COLO668 (cell line): ENCODE measurements around the gene CERKL.

Experiments
- DNase-seq: peaks from one replicate; lab custom pipeline; 2025; ENCODE audit not compliant: unreplicated experiment; lab: John Stamatoyannopoulos, UW

CERKL gene

GRCh38 chr2:181578829-181579228 lies 78.1 kb downstream of the CERKL start:
- no peak for DNase-seq

DNA sequence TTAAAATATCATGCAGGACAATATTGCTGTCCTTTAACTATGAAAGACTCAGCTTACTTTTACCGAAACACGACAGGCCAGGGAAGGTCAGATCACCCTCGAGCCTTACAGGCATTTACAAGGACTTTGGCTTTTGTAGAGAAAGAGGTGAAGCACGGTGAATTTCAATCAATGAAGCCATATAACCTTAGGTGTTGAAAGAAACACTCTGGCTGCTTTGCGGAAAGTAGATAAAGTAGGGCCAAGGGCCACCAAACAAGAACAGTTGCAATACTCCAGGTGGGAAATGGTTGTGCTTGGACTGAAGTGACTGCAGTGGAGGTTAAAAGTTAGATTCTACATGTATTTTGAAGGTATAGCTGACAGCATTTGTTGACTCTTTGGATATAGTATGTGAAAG lies 80.5 kb downstream of the CERKL start:
- no peak for DNase-seq

DNA sequence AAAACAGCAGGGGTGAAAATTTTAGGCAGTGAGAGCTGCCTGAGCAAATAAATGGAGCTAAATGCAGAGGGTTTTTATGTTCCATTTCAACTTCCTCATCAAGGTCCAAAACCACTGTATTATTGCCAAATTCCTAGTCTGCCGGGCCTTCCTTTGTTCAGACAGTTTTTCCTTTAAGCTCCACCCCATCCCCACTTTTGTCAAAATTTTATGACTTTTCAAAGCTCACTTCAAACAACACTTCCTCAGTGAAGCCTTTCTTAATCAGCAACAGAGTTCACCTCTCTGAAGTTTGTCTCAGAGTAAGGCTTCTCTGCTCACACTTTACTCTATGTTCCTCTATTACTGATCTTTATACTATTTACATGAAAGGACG lies 81.3 kb downstream of the CERKL start:
- DNase-seq = no peak

- DNase-seq = no peak
These were observed 81.8 kb downstream of the CERKL start for GRCh38 chr2:181575024-181575649.

GRCh38 chr2:181574321-181574720 lies 82.6 kb downstream of the CERKL start:
- no peak for DNase-seq

DNA sequence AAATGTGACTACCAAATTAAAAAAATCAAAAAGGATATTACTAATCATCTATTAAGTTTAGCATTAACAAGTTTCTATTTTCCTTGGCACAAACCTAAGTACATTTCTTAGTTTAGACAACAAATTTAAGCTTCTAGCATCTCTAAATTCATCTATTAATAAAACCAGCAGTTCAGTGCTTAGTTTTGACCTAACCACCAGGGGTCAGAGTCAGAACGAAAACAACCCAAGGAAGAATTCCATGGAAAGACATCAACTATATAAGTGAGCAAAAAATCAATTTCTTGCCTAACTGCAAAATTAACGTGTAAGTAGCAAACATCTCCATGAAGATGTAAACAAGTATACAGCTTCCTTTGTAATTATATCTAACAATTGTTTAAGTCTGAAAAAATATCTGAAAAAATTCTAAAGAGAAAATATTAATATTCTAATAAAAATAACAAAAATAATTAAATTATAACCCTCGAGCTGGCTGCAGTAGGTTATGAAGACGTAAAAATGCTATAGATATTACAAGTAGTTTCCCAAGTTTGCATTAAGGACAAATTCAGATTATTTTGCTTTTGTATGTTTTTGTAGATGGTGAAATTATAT lies 83.7 kb downstream of the CERKL start:
- no peak for DNase-seq

DNA sequence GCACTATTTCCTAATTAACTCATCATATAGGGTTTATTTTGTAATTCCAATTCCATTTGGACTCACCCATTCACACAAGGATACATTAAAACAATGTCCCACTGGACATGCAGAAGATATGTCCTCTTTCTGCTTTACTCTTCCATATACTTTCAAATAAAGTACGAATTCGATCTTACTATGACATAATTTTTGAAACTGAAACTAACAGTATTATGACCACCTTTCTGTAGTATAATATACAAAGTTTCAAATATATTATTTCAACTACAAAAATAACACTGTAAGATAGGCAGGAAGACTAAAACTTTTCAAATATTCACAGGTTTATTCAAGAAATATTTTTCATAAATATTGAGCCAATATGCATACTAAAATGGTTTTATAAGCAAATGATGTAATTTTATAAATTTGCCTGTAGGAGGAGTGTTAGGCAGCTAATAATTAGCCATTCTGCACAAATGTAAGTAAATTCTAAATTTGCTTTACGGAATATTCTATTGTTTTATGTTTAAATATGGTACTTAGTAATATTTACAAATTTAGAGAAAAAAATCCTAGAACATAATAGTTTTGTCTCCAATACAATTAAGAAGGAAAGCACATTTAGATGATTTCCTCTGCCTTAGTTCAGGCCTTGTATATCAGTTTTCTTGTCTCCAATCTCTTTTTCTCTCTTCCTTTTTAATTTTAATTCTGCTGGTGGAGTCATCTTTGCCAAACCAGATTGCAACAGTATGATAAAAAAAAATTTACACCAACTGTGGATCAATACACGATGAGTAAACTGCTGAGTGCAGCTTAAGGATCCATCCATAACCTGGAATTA lies 85.9 kb downstream of the CERKL start:
- DNase-seq = no peak

DNA sequence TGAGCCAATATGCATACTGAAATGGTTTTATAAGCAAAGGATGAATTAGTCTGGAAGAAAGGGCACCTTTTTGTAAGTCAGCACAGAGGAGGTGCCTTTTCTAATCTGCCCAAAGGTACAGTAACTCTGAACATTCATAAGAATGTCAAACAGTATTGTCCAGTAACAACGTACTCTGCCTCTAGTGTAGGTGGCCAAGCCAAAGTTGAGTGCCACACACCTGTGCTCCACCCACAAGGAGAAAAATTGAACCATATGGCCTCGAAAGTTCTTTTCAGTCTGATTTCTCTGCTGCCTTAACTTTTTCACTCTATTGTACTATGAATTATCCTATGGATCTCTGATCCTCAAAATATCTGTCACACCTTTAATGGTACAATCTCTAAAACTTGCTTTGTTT lies 86.8 kb downstream of the CERKL start:
- DNase-seq = no peak

DNA sequence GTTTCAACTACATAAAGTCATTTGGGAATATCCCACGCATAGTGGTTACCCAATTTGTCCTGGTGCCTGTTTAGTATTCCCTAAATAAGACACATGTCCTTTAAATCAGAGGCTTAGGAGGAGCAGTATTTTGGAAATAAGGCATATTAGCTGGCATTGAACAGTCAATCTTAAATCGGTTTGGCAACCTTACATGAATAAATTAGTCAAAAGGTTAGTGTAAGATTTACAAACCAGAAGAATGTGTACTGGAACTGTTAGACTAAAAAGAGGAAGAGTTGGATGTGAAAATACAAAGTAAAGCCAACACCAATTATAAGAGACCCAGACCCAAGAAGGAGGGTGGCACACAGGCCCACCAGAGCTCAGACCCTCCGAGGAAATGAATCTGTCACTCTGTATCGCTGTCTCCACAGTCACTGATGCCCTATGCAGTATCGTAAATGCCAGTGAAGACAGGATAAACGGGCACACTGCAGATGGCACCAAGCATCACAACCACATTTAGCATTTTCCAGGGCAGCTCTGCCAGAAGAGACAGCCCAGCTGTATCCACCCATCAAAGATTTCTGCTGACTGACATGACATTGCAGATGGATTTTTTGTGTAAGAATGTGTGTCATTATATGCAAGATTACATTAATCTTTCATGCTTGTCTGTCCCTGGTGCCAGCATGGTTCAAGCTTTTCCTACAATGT lies 90.4 kb downstream of the CERKL start:
- no peak for DNase-seq

GRCh38 chr2:181563101-181563692 lies 93.7 kb downstream of the CERKL start:
- DNase-seq = no peak

GRCh38 chr2:181558371-181558770 lies 98.5 kb downstream of the CERKL start:
- DNase-seq = no peak

DNA sequence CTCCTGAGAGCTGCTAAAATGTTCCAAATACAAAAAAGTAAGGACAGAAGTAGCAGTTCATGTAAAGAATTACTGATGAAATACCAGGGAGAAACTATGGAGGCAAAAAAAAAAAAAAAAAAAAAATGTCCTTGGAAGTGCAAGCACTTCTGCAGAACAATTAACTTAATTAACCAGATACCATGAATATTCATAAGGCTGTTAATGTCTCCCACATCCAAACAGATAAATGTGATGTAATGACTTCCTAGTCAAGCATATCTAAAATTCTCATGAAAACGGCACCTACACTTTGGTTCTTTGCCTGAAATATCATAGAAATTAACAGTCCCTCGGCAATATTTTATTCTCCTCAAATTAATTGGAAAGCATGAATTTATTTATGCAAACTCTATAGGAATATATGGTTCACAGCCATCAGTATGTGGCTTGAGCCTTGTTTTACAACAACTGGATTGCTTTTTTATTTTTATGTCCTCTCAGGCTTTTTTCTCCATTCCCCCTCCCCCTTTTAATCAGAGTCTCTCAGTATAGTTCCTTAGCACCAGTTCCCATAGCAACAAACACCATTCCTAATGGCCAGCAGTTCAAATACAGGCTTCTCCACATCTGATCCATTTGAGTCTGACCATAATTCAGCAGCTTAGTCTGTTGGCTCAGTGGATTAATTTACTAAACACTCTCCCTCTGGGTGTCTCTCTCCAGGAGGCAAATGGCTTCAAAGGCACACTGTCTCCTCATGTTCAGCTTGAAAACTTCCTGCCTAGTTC lies 102.7 kb downstream of the CERKL start:
- DNase-seq = no peak

DNA sequence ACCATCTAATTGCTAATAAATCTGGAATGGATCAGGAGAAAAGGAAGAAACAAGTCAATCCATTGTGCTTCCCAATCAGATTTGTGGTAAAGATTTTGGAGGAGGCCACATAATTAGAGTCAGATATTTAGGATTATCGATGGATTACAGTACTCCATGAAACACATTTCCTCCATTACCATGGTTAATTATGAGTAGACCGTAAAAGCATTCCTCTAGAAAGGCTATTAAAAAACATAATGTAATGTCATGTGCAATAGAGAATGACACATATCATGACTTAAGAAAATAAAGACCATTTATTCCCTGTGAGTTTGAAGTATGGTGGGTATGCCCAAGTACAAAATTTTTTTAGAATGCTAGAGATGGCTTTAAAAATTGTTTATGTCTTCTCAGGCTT lies 103.7 kb downstream of the CERKL start:
- no peak for DNase-seq

GRCh38 chr2:181552808-181553207 lies 104.1 kb downstream of the CERKL start:
- no peak for DNase-seq

DNA sequence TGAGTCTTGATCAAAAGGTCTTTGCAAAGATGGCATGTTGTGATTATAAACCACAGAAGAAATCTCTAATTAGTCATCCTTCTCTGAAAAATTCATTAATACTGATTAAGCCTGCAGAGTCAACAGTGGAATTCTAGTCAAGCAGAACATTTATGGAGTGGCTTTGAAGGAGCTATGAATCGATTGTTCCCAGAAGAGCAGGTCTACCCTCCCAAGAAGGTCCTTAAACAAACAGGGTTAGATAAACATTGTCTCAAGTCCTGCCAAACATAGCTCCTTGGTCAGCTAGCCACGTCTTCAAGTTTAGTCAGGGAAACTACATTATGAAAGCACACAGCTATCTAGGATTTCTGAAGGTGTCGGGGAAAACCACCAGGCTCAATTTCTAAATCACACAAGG lies 110.8 kb downstream of the CERKL start:
- DNase-seq = no peak

- no peak for DNase-seq
These were observed 114.7 kb downstream of the CERKL start for GRCh38 chr2:181542170-181542569.

DNA sequence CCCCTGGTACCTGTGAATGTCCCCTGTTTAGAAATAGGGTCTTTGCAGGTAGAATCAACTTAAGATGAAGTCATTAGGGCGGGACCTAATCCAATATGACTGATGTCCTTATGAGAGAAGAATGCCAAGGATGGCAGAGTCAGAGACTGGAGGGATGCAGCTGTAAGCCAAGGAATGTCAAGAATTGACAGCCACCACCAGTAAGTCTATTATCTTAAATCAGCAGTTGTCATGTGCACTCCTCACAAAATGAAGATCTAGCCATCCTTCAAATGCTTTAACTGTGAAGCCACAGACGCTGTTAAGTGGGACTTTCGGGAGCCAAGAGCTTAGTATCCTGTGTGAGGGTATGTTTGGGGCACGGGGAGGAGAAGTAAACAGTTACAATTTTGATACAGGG lies 116.5 kb downstream of the CERKL start:
- no peak for DNase-seq

- DNase-seq = no peak
These were observed 120.2 kb downstream of the CERKL start for GRCh38 chr2:181536730-181537129.

- no peak for DNase-seq
These were observed 128.5 kb downstream of the CERKL start for GRCh38 chr2:181528441-181528840.

GRCh38 chr2:181527058-181527457 lies 129.8 kb downstream of the CERKL start:
- DNase-seq = no peak

- no peak for DNase-seq
These were observed 130.9 kb downstream of the CERKL start for GRCh38 chr2:181526014-181526413.
